ENCODE results near the gene SLC12A3.

GRCh38 chr16:56889206-56889605 is 24.2 kb downstream of the SLC12A3 start:
- no peak for TF ChIP-seq CTCF (IDR thresholded peaks at IDR 0.05)
- TF ChIP-seq POLR2AphosphoS5 (IDR thresholded peaks at IDR 0.05), result no peak

Measured in gastroesophageal sphincter (tissue), 3 donors.